Measurements from ENCODE around the gene RGPD8. TPM values are rescaled to one million over a fixed set of nuclear protein-coding genes. Genes with fewer than 3 reads are reported as not detected.
A peak's percentile ranks its signal among the peaks of the same experiment; 100 is the strongest.
"Not testable (repeated sequence)": the region's sequence is repeated elsewhere in the genome, so short reads cannot be mapped to it uniquely, and the experiment has no call there.

Gene RGPD8
- total RNA-seq, 2 experiments from 2014 or later = 13.5 to 13.6 TPM

DNA sequence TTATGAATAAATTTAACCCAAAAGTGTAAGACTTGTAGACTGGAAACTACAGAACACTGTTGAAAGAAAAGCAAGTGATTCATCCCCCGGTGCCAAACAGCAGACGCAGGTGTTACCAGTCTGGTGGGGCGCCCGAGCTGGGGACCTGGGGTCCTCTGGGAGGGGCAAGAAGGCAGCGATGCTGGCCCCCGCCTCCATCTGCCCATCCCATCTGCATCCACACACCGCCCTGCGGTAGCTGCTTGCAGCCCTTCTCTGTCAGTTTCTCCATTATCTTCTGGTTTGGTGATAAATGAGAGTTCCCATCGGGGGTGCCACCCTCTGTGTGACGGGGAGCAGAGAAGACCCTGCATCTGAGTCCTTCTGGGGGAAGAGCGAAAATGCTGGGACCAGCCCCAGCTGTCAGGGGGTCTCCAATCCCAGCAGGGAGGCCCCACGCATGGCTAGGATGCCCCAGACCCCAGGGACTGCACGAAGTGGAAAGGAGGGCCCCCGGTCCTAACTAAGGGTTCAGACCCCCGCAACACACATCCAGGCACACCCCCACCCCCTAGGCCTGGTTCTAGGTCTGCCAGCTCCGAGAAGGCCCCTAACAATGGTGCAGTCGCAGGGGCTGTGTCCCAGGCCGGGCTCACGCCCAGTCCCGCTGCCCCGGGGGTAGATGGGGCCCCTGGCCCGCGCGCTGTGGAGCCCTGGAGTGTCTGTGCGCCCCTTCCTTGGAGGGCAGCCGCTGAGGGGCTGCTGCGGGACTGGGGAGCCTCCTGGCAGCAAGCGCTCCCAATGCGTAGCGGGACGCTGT lies 686 bp upstream of the RGPD8 start:
- no peak overlapping the region for H3K4me3 Mint-ChIP-seq
- peaks cover 2% of the 10 kb centered on the region for H3K36me3 Mint-ChIP-seq (ENCODE audit: low read depth)
- POLR2A ChIA-PET = no interaction called here
- H3K27me3 Mint-ChIP-seq = peaks cover 3% of the 10 kb centered on the region
- intact Hi-C loops (cut with micrococcal nuclease) = loop anchor here (5.0 kb wide), 3 partner anchors 157 to 312 kb away; partner anchors contain the start of genes ZC3H6 and ZC3H8
- peaks cover 13% of the 10 kb centered on the region for H3K4me1 Mint-ChIP-seq (ENCODE audit: low read depth)
- peak; percentile 4 for DNase-seq
- TF ChIP-seq, protein P1, sequence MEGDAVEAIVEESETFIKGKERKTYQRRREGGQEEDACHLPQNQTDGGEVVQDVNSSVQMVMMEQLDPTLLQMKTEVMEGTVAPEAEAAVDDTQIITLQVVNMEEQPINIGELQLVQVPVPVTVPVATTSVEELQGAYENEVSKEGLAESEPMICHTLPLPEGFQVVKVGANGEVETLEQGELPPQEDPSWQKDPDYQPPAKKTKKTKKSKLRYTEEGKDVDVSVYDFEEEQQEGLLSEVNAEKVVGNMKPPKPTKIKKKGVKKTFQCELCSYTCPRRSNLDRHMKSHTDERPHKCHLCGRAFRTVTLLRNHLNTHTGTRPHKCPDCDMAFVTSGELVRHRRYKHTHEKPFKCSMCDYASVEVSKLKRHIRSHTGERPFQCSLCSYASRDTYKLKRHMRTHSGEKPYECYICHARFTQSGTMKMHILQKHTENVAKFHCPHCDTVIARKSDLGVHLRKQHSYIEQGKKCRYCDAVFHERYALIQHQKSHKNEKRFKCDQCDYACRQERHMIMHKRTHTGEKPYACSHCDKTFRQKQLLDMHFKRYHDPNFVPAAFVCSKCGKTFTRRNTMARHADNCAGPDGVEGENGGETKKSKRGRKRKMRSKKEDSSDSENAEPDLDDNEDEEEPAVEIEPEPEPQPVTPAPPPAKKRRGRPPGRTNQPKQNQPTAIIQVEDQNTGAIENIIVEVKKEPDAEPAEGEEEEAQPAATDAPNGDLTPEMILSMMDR (IDR thresholded peaks at IDR 0.05) = no peak
- no peak overlapping the region for H3K27ac Mint-ChIP-seq
- ATAC-seq = no peak
- CTCF ChIA-PET = interaction anchor here (1.2 to 1.4 kb wide), 2 partner anchors 173 to 312 kb away, joined by 4 read pairs; no protein-coding TSS in a partner anchor
- H3K9me3 Mint-ChIP-seq = no peaks in the 10 kb centered on the region

DNA sequence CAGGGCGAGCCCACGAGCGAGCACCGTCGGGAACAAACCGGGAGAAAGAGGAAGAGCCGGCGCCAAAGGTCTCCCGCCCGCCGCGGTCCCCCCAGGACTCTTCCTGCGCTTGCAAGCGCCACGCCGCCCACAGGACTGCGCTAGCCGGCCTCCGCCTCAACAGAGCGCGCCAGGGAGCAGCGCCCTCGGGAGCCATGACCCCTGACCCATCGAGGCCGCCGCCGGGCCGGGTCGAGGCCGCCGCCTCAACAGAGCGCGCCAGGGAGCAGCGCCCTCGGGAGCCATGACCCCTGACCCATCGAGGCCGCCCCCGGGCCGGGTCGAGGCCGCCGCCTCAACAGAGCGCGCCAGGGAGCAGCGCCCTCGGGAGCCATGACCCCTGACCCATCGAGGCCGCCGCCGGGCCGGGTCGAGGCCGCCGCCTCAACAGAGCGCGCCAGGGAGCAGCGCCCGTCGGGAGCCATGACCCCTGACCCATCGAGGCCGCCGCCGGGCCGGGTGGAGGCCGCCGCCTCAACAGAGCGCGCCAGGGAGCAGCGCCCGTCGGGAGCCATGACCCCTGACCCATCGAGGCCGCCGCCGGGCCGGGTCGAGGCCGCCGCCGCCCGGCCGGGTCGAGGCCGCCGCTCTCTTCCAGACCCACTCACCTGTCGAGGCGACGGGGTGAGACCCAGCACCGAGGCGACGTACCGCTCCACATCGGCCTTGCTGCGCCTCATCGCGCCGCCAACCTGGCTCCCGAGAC lies 538 bp downstream of the RGPD8 start:
- Mint-ChIP-seq H3K4me3 (peak overlapping the region; percentile 81), H3K4me1 (ENCODE audit: low read depth) (peaks cover 13% of the 10 kb centered on the region), H3K27ac (peak overlapping the region; percentile 63)
- intact Hi-C loops (cut with micrococcal nuclease) = loop anchor here (5.0 kb wide), 3 partner anchors 156 to 311 kb away; partner anchors contain the start of genes ZC3H6 and ZC3H8
- H3K36me3 Mint-ChIP-seq (ENCODE audit: low read depth); H3K9me3 Mint-ChIP-seq; H3K27me3 Mint-ChIP-seq; POLR2A ChIA-PET; ATAC-seq: not testable (repeated sequence)
- TF ChIP-seq, protein P1 (IDR thresholded peaks at IDR 0.05) = peak; percentile 3
- DNase-seq = peak; percentile 43
- CTCF ChIA-PET = interaction anchor here (1.2 kb wide), 1 partner anchor 311 kb away, joined by 3 read pairs; no protein-coding TSS in a partner anchor

DNA sequence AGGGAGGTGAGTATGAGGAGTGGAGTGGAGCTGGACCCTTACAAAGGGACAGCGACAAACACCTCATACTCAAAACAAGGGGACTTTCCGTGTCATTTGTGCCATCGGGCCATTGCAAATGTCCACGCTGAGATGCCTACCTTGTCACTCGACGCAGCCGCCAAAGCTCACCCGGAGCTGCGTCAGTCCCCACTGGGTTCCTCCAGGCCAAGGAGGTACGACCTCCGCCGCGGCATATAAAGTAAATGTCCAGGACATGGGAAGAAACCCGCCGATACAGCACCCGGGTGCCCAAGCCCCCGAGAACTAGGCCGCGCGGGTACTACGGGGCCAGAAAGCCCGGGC lies 1.1 kb downstream of the RGPD8 start:
- CTCF ChIA-PET = interaction anchor here (1.2 kb wide), 1 partner anchor 311 kb away, joined by 3 read pairs; no protein-coding TSS in a partner anchor
- POLR2A ChIA-PET; ATAC-seq; H3K36me3 Mint-ChIP-seq (ENCODE audit: low read depth); H3K27me3 Mint-ChIP-seq; H3K9me3 Mint-ChIP-seq: not testable (repeated sequence)
- DNase-seq = peak; percentile 6
- H3K4me1 Mint-ChIP-seq (ENCODE audit: low read depth) = peaks cover 13% of the 10 kb centered on the region
- intact Hi-C loops (cut with micrococcal nuclease) = loop anchor here (5.0 kb wide), 3 partner anchors 155 to 310 kb away; partner anchors contain the start of genes ZC3H6 and ZC3H8
- H3K4me3 Mint-ChIP-seq = peak overlapping the region; percentile 81
- peak overlapping the region; percentile 63 for H3K27ac Mint-ChIP-seq

DNA sequence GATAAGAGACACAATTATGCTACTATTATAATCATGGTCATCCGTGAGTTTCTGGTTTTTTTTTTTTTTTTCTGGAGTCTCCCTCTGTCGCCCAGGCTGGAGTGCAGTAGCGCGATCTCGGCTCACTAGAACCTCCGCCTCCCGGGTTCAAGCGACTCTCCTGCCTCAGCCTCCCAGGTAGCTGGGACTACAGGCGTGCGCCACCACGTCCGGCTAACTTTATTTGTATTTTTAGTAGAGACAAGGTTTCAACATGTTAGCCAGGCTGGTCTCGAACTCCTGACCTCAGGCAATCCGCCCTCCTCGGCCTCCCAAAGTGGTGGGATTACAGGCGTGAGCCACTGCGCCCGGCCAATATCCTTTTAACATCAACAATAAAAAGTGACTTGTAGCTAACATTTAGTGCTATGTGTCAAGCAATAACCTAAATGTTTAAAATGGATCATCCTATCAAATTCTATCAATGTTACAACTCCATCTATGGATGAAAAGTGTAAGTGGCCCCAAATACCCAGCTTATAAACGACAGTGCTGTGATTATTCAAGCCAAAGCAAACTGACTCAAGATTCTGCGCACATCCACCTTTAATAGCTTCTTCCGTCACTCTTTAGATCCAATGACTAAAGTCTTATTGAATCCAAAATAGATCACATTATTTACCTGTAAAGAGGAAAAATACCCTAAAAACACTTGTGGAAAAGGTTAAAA lies 1.7 kb downstream of the RGPD8 start:
- H3K4me1 Mint-ChIP-seq (ENCODE audit: low read depth) = peaks cover 13% of the 10 kb centered on the region
- H3K9me3 Mint-ChIP-seq; H3K27me3 Mint-ChIP-seq; DNase-seq; H3K36me3 Mint-ChIP-seq (ENCODE audit: low read depth); POLR2A ChIA-PET; ATAC-seq; H3K27ac Mint-ChIP-seq: not testable (repeated sequence)
- CTCF ChIA-PET = interaction anchor here (0.6 to 1.2 kb wide), 2 partner anchors 249 to 310 kb away, joined by 3 read pairs; no protein-coding TSS in a partner anchor
- intact Hi-C loops (cut with micrococcal nuclease) = loop anchor here (5.0 kb wide), 3 partner anchors 154 to 309 kb away; partner anchors contain the start of genes ZC3H6 and ZC3H8
- H3K4me3 Mint-ChIP-seq = peak overlapping the region; percentile 81

DNA sequence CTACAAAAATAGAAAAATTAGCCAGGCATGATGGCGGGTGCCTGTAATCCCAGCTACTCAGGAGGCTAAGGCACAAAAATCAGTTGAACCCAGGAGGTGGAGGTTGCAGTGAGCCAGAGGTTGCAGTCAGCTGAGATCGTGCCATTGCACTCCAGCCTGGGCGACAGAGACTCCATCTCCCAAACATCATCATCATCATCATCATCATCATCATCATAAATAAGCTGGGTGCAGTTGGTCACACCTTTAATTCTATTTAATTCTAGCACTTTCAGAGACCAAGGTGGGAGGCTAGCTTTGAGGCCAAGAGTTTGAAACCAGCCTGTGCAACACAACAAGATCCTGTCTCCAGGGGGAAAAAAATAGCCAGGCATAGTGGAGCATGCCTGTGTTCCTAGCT lies 8.9 kb downstream of the RGPD8 start:
- CTCF ChIA-PET; DNase-seq; H3K27ac Mint-ChIP-seq; H3K9me3 Mint-ChIP-seq; intact Hi-C loops (cut with micrococcal nuclease); H3K36me3 Mint-ChIP-seq (ENCODE audit: low read depth); POLR2A ChIA-PET; H3K27me3 Mint-ChIP-seq; ATAC-seq; H3K4me1 Mint-ChIP-seq (ENCODE audit: low read depth); H3K4me3 Mint-ChIP-seq: not testable (repeated sequence)

DNA sequence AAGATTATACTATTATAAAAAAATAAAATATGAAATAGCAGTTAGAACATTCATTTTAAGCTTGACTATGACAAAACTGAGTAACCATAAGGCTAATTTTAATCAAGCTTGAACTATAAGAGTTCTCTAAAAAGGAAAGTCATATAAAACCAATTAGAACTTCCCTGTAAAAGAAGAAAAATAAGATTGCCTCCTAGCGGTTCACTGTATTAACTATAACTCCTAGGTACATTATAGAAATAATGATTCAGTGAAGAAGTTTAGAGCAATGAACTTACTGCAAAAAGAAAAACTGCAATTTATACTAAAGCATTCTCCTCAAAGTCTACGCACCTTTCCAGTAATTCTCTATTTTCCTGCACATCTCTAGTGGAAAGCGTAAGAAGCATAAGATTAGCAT lies 16.6 kb downstream of the RGPD8 start:
- ATAC-seq; H3K4me3 Mint-ChIP-seq; H3K9me3 Mint-ChIP-seq; DNase-seq; H3K4me1 Mint-ChIP-seq (ENCODE audit: low read depth); H3K27ac Mint-ChIP-seq; POLR2A ChIA-PET; H3K27me3 Mint-ChIP-seq; H3K36me3 Mint-ChIP-seq (ENCODE audit: low read depth); CTCF ChIA-PET; intact Hi-C loops (cut with micrococcal nuclease): not testable (repeated sequence)

DNA sequence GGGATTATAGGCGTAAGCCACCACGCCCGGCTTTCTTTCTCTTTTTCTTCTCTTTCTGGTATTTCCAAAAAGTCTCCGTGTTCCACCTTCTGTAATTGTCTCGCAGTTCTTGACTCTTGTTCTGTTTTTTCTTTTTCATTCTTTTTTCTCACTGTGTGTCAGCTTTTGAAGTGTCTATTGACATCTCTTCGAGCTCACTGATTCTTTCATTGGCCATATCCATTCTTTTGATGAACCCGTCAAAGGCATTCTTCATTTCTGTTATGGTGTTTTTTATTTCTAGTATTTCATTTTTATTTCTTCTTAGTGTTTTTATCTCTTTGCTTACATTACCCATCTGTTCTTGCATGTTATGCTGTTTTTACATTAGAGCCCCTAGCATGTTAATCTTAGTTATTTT lies 73.4 kb downstream of the RGPD8 start:
- H3K27me3 Mint-ChIP-seq; DNase-seq; intact Hi-C loops (cut with micrococcal nuclease); CTCF ChIA-PET; H3K36me3 Mint-ChIP-seq (ENCODE audit: low read depth); H3K9me3 Mint-ChIP-seq; H3K27ac Mint-ChIP-seq; POLR2A ChIA-PET; ATAC-seq; H3K4me1 Mint-ChIP-seq (ENCODE audit: low read depth); H3K4me3 Mint-ChIP-seq: not testable (repeated sequence)

DNA sequence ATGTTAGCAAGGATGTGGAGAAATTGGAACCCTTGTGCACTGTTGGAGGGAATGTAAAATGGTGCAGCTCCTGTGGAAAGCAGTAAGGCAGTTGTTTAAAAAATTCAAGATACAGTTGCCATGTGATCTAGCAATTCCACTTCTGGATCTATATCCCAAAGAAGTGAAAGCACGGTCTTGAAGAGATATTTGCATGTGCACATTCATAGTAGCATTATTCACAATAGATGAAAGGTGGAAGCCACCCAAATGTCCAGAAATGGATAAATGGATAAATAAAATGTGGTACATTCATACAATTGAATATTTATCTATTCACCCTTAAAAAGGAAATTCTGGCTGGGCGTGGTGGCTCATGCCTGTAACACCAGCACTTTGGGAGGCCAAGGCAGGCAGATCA lies 79.1 kb downstream of the RGPD8 start:
- DNase-seq; H3K27me3 Mint-ChIP-seq; H3K36me3 Mint-ChIP-seq (ENCODE audit: low read depth); H3K27ac Mint-ChIP-seq; H3K9me3 Mint-ChIP-seq; H3K4me1 Mint-ChIP-seq (ENCODE audit: low read depth); CTCF ChIA-PET; H3K4me3 Mint-ChIP-seq; POLR2A ChIA-PET; intact Hi-C loops (cut with micrococcal nuclease); ATAC-seq: not testable (repeated sequence)

DNA sequence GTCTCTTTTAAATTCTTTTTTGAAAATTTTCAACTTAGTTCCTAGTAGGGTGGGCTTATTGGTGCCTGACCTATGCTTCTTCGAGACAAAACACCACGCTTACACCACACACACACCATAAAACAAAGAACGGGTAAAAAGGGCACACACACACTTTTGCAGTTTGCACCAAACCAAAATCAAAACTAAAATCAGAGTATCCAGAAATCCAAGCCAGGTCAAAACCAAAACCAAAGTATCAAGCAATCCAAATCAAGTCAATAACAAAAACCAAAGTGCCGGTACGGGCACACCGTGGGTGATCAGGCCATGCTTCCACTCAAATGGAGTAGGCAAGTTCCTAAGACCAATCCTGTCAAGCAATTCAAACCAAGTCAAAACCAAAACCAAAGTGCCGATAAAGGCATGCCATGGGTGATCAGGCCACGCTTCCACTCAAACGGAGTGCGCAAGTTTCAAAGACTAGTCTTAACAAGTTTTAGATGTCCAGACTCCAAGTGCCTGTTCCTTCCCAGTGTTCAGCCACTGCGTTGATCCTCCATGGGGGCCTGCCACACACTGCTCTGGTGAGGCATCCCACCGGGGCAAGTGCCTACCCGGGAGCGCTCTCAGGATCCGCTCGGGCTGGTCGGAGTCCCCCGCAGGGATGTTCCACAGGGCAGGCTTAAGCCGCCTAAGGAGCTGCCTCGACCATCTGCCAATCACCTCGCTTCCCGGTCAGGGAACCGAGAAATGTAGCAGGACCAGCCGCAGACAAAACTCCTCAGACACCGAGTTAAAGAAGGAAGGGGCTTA lies 80.4 kb downstream of the RGPD8 start:
- H3K4me1 Mint-ChIP-seq (ENCODE audit: low read depth); H3K27me3 Mint-ChIP-seq; CTCF ChIA-PET; POLR2A ChIA-PET; H3K27ac Mint-ChIP-seq; H3K9me3 Mint-ChIP-seq; H3K4me3 Mint-ChIP-seq; H3K36me3 Mint-ChIP-seq (ENCODE audit: low read depth); intact Hi-C loops (cut with micrococcal nuclease); DNase-seq; ATAC-seq: not testable (repeated sequence)
